ENCODE data around the gene RFFL.

- TF ChIP-seq POLR2A (IDR thresholded peaks at IDR 0.05): no peak
- TF ChIP-seq CTCF (IDR thresholded peaks at IDR 0.05): no peak
- no peak for TF ChIP-seq POLR2AphosphoS5 (IDR thresholded peaks at IDR 0.05)
Measured at GRCh38 chr17:34988644-34989043, 74.9 kb downstream of the RFFL start.

All from prostate gland (tissue), 2 donors.